Thoracic aorta (tissue), 2 donors: ENCODE measurements around the gene HINT3. TPM values are rescaled to one million over a fixed set of nuclear protein-coding genes. Genes with fewer than 3 reads are reported as not detected.
"Not testable (repeated sequence)": the region's sequence is repeated elsewhere in the genome, so short reads cannot be mapped to it uniquely, and the experiment has no call there.

ENCODE experiments used
- ATAC-seq: fragments of 150-250 bp; one replicate; pipeline ENCODE4 v1.8.0; 2017; ENCODE audit warnings: low read depth; ENCODE audit not compliant: insufficient number of reproducible peaks, low FRiP score
- DNase-seq: peaks from one replicate; pipeline ENCODE4 v3.0.0-alpha.2; 2020; ENCODE audit warnings: low spot score
- H3K27ac ChIP-seq, 2 donors: fragments of 200-600 bp; sonication (generic); 1 replicate in 1 of 2; 2 replicates in 1 of 2; pipeline ENCODE4 v1.5.1; 2016; ENCODE audit warnings: mild to moderate bottlenecking in 2 of 2, moderate library complexity in 2 of 2
- H3K27me3 ChIP-seq: fragments of 200-600 bp; sonication (generic); replicated peaks from 2 replicates; pipeline ENCODE4 v1.6.0; 2016; ENCODE audit warnings: mild to moderate bottlenecking; ENCODE audit not compliant: insufficient read depth
- H3K36me3 ChIP-seq: fragments of 200-600 bp; sonication (generic); one replicate; pipeline ENCODE4 v1.5.1; 2016
- H3K4me1 ChIP-seq, 2 donors: fragments of 200-600 bp; sonication (generic); 1 replicate in 1 of 2; 2 replicates in 1 of 2; pipeline versions ENCODE4 v1.5.1 to v1.6.0; 2016; ENCODE audit warnings: low read depth in 2 of 2, mild to moderate bottlenecking in 1 of 2; ENCODE audit not compliant: control insufficient read depth in 1 of 2
- H3K4me3 ChIP-seq: fragments of 200-600 bp; sonication (generic); 2 replicates; pipeline ENCODE4 v1.5.1; 2016; ENCODE audit warnings: mild to moderate bottlenecking
- H3K9me3 ChIP-seq: fragments of 200-600 bp; sonication (generic); 2 replicates; pipeline ENCODE4 v1.5.1; 2016
- CTCF ChIP-seq: fragments of 200-600 bp; sonication (generic); IDR thresholded peaks from one replicate; pipeline ENCODE4 v1.5.1; 2019; ENCODE audit warnings: antibody characterized with exemption
- total RNA-seq, 2 donors: library from RNA; depleted of rRNA; stranded (reverse); fragments of >200 nt; gene quantifications; one replicate each; pipeline versions ENCODE4 v1.1.0 to v1.2.3, GENCODE V29; 2016

Gene HINT3
- total RNA-seq, 2 donors from 2014 or later = 18.4 to 23.1 TPM

GRCh38 chr6:126016591-126016990, 60.0 kb downstream of the HINT3 start:
- no peaks in the 10 kb centered on the region for H3K4me1 ChIP-seq
- H3K9me3 ChIP-seq = no peaks in the 10 kb centered on the region
- TF ChIP-seq CTCF = no peak
- no peak for ATAC-seq
- no peak overlapping the region for H3K27ac ChIP-seq
- H3K4me3 ChIP-seq = no peak overlapping the region
- peaks cover 44% of the 10 kb centered on the region for H3K36me3 ChIP-seq
- no peaks in the 10 kb centered on the region for H3K27me3 ChIP-seq
- DNase-seq = no peak

- Histone ChIP-seq H3K4me3 (no peak overlapping the region), H3K9me3 (no peaks in the 10 kb centered on the region), H3K27me3 (no peaks in the 10 kb centered on the region), H3K4me1 (no peaks in the 10 kb centered on the region), H3K27ac (no peak overlapping the region), H3K36me3 (peaks cover 34% of the 10 kb centered on the region)
- no peak for TF ChIP-seq CTCF
- ATAC-seq (no peak), DNase-seq (no peak)
Measured at GRCh38 chr6:126017668-126018067, 61.1 kb downstream of the HINT3 start.

- Histone ChIP-seq H3K36me3 (peaks cover 30% of the 10 kb centered on the region), H3K27me3 (no peaks in the 10 kb centered on the region), H3K9me3 (no peaks in the 10 kb centered on the region), H3K4me3 (no peak overlapping the region), H3K4me1 (no peaks in the 10 kb centered on the region), H3K27ac (no peak overlapping the region)
- ATAC-seq = no peak
- no peak for TF ChIP-seq CTCF
- DNase-seq = no peak
Measured at GRCh38 chr6:126020305-126021050, 63.9 kb downstream of the HINT3 start.

GRCh38 chr6:126023474-126023873, 66.9 kb downstream of the HINT3 start:
- peaks cover 25% of the 10 kb centered on the region for H3K36me3 ChIP-seq
- H3K4me1 ChIP-seq, DNase-seq, H3K27ac ChIP-seq, H3K27me3 ChIP-seq, H3K4me3 ChIP-seq, H3K9me3 ChIP-seq, ATAC-seq: not testable (repeated sequence)

- peaks cover 11% of the 10 kb centered on the region for H3K36me3 ChIP-seq
- DNase-seq = no peak
- H3K4me3 ChIP-seq = no peak overlapping the region
- ATAC-seq = no peak
- no peaks in the 10 kb centered on the region for H3K4me1 ChIP-seq
- no peak overlapping the region for H3K27ac ChIP-seq
- no peaks in the 10 kb centered on the region for H3K9me3 ChIP-seq
- no peak for TF ChIP-seq CTCF
- H3K27me3 ChIP-seq = no peaks in the 10 kb centered on the region
Measured at GRCh38 chr6:126026001-126026400, 69.4 kb downstream of the HINT3 start.

GRCh38 chr6:126027601-126028000, 71.0 kb downstream of the HINT3 start:
- Histone ChIP-seq H3K27ac (no peak overlapping the region), H3K36me3 (peaks cover 10% of the 10 kb centered on the region), H3K4me3 (no peak overlapping the region), H3K4me1 (no peaks in the 10 kb centered on the region), H3K9me3 (no peaks in the 10 kb centered on the region), H3K27me3 (no peaks in the 10 kb centered on the region)
- TF ChIP-seq CTCF = no peak
- ATAC-seq = no peak
- DNase-seq = no peak
